NCI-H128 (cell line): ENCODE results near the gene OR52B4.
"Not testable (repeated sequence)": the region's sequence is repeated elsewhere in the genome, so short reads cannot be mapped to it uniquely, and the experiment has no call there.

Experiments
- DNase-seq: peaks from one replicate; lab custom pipeline; 2025; ENCODE audit not compliant: unreplicated experiment; lab: John Stamatoyannopoulos, UW

The OR52B4 gene

DNA sequence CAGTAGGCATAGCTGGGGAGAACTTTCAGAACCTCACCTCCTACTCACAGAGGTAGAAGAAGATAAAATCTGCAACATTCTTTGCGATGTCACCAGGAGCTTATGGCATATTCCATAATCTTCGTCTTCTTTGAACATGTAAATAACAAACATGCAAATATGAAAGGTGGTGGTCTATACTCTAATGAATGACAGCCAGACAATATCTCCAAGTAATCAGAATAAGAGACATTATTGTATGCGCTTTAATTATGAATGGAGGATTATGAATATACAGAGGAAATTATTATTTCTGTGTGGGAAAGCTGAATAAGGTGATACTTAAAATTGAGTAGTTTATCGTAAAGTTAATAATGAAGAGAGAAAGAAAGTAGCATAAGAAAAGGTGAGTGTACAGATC lies at the start of gene OR52B4:
TSS of gene OR52B4 (minus strand) at position 101 of the 400 bp plus-strand sequence. CDS start at position 10, 91 bp downstream.
- no peak for DNase-seq

GRCh38 chr11:4416816-4417215 lies 48.6 kb upstream of the OR52B4 start:
- no peak for DNase-seq

DNA sequence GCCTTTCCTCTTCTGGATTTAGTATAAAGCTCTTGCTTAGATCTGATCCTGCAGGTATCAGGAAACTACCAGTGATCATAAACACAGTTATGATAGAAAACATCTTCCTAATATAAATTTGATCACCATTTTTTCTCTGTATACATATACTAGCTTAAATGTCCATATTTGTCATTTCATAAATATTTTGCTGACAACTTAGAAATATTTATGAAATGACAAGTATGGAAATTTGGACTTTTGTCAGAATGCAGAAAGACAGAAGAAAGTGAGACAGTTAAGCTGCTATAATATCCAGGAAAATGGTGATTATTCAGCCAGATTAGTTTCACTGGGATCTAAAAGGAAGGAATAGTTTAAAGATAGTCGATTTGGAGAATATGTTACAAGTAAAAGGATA lies 48.1 kb upstream of the OR52B4 start:
- no peak for DNase-seq

- not testable (repeated sequence) for DNase-seq
Observed at GRCh38 chr11:4406206-4406605, 38.0 kb upstream of the OR52B4 start.

DNA sequence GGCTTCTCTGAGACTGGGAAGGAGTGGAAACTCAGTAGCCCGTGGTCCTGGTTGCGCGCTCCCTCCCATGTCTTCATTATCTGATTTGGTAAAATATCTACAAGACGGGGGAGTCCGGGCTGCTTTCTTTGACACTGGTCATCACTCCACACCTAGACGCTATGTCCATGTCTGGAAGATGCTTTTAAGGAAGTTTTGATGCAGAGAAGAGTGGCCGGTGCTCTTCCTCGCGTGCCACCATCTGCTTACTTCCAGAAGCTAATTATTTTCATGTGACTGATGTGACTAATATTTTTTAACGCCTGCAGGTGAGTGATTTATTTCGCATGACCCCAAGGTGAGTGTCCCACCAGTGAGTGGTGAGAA lies 25.7 kb upstream of the OR52B4 start:
- DNase-seq = no peak

DNA sequence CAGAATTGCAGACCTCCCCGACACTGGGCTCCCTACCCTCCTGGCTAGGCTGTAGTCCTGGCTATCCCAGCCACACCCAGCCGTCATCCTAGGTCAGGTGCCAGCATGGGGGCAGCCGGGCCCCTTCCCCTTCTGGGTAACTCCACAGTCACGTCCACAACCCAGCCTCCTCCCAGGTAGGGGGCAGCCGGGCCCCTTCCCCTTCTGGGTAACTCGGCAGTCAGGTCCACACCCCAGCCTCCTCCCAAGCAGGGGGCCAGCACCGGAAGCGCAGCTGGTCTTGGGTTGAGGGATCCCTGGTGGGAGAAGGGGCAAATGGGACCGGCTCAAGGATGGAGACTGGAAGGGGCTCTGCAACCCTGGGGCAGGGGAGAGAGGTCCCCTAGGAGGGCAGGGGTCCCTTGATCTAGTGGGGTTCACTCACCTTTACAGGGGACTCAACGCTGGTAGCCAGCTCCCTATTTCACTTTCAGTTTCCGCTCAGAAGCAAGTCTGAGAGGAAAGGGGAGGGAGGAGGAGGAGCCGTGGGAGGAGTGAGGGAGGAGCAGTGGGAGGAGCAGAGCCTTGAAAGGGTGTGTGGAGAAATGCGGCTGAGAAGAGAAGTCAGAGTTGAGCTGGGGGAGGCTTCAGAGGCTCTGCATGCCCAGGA lies 25.1 kb upstream of the OR52B4 start, which contains the start of gene TRIM21:
TSS of gene TRIM21 (minus strand) at position 494 of the 649 bp plus-strand sequence. CDS start 3,293 bp downstream, outside the sequence.
- no peak for DNase-seq

DNA sequence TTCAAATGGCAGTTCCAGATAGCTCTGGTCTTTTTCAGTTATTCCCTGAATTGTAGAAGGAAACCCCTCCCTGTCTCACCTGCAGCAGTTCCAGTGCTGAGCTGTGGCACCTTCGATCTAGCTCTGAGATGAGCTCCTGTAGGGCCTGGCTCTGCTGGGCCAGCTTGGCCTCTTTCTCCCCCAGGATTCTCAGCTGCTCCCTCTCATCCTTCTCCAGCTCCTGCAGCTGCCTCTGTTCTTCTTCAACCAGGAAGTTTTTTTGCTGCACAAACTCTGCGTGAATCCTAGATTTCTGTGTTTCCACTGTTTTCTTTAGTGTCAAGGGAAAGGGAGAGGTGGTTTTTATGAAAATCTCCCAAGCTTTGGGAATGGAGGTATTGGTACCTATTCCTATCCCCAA lies 20.0 kb upstream of the OR52B4 start:
- no peak for DNase-seq

DNA sequence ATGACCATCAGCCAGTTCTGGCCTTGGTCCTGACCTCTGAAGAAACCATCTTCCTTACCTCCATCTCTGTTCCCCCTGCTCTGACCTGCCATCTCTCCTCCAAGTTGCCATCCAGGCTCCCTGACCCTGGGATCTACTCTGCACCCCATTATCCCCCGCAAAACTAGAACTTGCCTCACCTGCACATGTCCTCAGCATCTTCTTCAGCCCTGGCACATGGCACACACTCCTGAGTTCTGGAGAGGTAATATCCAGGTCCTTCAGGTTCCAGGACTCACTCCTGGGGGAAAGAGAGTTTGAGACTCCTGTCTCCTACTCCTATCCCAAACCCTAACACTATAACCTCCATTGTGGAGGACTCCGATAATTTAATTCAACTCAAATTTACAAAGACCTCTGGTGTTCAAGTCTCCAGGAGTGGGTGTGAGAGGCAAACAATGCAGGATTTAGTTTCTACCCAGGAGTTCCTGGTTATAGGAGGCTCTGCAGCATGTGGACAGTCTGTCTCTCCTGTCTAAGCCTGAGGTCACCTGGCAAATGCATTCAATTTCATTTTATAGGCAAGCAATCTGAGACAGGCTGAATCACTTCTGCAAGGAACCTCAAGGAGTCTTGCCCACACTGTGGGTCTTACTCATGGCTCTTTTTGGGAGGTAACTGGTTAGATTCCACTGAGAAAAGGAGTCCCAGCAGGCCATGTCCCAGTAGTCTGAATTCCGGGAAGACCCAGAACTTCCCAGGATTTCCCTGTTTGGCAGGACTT lies 18.0 kb upstream of the OR52B4 start:
- DNase-seq = no peak

DNA sequence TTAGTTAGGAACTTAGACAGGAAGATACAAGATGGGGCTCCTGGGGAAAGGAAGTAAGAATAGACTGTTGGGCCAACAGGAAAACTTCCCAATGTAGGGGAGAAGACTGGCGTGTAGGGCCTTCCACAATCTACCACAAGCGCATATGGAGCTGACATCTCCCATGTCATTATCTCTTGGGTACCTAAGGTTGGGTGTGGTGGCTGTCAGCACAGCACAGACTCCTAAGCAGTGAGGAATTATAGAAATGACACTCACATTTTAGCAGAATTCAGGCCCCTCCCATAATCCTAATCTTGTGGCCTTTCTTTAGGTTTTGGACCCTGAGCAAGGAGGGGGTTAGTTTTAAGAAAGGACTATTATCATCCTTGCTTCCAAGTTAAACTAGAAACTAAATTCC lies 13.7 kb upstream of the OR52B4 start:
- DNase-seq = no peak

DNA sequence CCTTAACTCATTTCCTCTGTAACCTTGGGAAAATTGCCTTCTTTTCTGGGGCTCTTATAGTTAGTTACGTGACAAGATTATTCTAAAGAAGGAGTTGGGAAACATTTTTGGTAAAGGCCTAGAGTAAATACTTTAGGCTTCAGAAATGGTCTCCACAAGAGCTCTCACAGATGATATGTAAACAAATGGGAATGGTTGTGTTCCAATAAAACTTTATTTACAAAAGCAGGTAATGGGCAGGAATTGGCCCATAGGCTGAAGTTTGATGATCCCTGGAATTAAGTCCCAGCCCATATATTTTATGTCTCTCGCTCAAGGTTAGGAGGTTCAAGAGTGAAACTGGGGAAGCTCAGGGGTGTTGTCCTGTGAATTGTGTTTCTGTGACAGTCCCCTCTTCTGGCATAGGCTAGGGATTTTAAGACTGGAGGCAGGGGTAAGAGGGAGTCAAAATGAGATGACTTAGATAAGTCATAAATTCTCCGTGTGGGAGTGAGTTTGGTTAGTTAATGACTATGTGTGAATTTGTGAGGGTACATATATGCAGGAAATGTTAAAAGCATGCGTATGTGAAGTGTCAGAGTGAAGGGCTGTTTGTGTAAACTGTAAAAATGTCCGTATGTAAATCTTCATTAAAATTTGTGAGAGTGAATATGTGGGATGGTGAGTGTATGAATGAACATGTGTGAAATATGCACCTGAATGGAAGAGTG lies 7.4 kb upstream of the OR52B4 start:
- DNase-seq = no peak

DNA sequence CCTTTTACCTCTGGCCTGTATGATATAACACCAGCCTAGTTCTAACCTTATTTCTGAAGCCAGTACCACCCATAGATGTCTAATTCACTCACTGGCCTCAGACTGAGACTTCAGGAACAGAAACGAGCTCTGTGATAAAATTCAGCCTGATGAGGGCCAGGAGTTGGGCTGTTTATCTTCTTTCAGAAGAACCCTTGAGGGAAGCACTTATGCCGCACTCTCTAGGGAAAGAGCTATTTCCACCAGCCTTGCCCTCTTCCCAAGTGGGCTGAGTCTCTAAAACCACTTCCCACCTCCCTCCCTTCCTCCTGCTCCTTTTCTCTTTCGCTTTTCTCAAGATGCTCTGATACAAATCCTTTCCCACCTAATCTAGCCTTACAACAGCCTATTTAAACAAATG lies 2.0 kb upstream of the OR52B4 start:
- no peak for DNase-seq

- not testable (repeated sequence) for DNase-seq
Observed at GRCh38 chr11:4348142-4348541, 20.0 kb downstream of the OR52B4 start.

DNA sequence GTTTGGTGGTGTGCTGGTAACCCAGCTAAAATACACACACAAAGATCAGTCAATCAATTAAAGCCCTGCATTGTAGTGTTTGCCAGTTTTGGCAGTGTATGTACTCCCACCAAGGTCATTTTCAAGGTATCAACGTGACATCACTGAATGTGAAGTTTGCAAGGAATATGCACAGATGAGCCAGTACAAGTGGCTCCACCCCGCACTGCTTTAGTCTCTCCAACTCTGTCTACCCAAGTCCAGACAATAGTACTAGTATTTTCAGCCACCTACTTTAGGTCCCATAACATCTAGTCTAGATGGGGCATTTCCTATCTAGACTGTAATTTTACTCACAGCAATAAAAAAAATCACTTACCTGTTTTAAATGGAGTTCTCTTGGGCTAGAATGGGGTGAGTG lies 22.8 kb downstream of the OR52B4 start:
- DNase-seq = not testable (repeated sequence)

DNA sequence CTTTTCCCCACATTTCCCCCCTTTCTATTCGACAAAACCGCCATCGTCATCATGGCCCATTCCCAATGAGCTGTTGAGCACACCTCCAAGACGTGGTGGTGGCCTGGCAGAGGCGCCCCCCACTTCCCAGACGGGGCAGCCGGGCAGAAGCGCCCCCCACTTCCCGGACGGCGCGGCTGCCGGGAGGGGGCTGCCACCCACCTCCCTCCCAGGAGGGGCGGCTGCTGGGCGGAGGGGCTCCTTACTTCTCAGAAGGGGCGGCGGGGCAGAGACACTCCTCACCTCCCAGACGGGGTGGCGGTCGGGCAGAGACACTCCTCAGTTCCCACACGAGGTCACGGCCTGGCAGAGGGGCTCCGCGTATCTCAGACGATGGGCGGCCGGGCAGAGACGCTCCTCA lies 33.8 kb downstream of the OR52B4 start:
- not testable (repeated sequence) for DNase-seq
